Stimulated activated CD4-positive, alpha-beta T cell treated with anti-CD3 and anti-CD28 coated beads, Interleukin-15, amount 100 ng/mL, for 48 hours (primary cell): ENCODE data around the gene HDDC2.
"Not testable (repeated sequence)": the region's sequence is repeated elsewhere in the genome, so short reads cannot be mapped to it uniquely, and the experiment has no call there.

Experiments used
- DNase-seq, 2 donors: peaks; one replicate each; pipeline ENCODE4 v3.0.0-alpha.2; 2020; ENCODE audit warnings: low read depth in 2 of 2

The HDDC2 gene

DNA sequence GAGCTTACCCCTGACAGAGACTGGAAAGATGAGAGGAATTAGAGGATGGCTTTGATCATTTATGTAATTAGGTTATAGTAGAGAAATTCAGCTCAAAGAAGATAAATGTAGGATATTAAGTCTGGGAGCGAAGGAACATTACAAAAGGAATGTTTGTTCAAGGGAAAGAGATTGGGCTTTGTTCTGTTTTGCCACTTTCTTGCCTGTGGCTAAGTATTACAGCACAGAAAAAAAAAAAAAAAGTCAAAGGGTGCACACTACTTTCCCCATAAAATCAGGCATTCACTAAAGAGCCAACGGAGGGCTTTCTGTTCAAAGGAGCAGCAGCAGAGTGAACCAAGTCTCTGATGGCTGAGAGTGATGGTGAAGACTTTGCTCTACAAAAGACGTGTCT lies 5.0 kb upstream of the HDDC2 start:
- DNase-seq, result no peak

DNA sequence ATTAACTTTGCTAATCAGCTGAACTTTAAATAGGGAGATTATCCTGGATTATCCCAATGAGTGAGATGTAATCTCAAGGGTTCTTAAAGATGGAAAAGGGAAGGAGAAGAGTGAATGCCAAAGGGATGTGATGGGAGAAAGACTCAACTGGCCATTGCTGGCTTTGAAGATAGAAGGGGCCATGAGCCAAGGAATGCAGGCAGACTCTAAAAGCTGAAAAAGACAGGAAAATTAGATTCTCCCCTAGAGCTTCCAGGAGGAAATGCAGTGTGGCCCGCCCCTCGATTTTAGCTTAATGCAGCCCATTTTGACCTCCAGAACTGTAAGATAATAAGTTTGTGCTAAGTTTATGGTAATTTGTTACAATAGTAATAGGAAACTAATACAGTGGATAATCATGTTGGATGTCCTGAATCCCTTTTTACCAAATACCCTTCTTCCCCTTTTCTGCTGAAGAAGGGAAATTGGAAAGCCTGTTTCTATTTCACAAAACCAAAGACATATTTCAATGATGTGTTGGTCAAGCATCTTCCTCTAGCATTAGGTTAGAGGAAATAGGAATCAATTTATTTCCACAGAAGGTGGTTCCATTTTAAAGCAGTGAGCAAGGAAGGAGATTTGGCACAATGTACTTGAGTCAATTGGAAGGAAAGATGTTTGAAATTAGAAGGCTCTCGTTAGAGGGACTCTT lies 3.3 kb upstream of the HDDC2 start:
- no peak for DNase-seq

DNA sequence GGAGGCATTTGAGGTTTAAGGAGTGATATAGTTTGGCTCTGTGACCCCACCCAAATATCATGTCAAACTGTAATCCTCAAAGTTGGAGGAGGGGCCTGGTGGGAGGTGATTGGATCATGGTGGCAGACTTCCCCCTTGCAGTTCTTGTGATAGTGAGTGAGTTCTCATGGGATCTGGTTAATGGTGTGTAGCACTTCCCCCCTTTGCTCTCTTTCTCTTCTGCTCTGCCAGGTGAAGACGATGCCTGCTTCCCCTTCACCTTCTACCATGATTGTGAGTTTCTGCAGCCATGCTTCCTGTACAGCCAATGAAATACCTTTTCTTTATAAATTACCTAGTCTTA lies 1.7 kb upstream of the HDDC2 start:
- DNase-seq, result no peak

DNA sequence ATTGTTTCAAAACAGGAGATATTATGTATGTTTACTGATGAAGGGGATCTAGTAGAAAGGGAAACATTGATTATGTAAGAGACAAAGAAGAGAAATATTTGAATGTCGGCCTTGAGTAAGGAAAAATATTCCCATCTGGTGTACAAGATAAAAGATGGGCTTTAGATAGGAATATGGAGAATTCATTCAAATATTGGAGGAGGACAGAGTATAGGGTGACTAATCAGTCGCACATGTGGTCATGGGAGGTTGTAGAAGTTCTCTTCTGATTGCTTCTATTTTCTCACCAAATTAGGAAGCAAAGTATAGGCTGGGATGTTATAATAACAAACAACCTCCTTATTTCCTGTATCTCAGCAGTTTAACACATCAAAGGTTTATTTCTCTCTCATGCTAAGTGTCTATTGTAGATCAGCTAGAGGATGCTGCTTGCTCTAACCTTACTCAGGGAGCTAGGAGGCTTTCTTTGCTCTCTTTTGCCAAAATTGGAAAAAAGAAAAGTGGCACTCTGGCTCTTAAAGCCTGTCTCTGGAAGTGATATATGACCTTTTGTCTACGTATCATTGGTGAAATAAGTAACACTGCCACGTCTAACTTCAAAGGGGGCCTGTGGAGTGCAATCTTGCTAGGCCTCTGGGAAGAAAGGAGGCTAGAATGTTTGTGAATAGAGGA lies 1.2 kb upstream of the HDDC2 start:
- no peak for DNase-seq

DNA sequence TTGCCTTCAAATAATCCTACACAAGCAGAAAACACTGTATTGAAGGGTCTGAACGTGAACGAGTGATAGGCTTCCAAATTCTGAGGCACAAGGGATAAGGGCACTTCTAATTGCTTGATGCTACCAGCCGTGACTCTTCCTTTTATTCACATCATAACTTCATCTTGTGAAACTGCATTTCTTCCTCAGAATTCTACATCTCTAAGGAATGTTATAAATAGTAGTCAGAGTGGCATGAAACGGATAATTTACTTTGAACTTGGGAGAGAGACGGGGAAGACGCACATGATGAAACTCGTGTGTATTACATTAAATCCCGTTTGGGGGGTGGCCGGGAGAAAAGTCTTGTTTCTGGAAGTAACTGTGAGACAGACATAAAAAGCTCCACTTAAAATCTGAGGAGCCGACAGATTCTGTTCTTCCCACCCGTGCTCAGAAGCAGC lies 754 bp downstream of the HDDC2 start:
- no peak for DNase-seq

DNA sequence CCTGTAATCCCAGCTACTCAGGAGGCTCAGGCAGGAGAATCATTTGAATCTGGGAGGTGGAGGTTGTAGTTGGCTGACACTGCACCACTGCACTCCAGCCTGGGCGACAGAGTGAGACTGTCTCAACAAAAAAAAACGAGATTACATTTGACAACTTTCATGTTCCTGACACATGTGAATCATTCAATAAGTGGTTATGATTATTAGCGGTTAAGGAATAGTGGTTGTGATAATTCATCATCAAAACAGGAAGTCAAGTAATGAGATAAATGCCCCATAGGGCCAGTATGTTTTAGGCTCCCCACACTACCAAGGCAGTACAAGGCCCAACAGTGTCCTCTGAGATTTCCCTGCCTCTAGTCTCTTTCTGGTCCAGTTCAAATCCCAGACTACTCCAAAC lies 2.5 kb downstream of the HDDC2 start:
- no peak for DNase-seq

DNA sequence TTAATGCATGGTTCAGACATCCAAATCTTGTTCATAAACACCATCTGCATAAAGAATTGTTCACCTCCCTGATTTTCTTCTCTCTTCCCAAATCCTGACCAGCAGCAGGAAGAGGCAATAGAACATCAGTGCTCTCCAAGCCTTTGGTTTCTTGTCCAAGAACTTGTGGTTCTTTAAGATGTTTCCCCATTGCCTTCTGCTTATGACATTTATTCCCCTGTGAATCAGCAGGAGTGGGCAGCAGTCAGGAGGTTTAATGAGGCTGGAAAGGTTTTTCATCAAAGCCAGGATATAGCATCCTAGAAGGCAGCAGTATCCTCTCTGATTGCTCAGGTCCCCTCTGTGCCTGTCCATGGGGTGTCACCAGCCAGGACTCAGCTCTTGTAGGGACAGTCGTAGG lies 5.3 kb downstream of the HDDC2 start:
- no peak for DNase-seq

DNA sequence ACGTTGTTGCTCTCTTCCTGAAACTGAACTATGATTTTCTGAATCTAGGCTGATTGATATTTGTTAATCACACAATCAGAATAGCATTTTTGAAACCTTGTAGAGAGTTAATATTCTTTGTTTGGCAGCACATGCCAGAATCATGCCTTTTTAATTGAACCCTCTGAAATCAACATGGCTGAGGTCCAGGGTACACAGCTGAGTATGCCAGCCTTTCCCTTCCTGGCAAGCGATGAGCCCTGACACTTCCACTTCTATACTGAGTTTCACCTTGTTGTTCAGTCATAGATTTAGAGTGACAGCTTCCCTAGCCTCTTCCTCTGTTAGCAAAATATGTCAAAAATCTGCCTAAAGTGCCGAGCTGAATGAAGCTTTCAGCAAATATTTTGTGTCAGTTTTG lies 6.8 kb downstream of the HDDC2 start:
- no peak for DNase-seq

DNA sequence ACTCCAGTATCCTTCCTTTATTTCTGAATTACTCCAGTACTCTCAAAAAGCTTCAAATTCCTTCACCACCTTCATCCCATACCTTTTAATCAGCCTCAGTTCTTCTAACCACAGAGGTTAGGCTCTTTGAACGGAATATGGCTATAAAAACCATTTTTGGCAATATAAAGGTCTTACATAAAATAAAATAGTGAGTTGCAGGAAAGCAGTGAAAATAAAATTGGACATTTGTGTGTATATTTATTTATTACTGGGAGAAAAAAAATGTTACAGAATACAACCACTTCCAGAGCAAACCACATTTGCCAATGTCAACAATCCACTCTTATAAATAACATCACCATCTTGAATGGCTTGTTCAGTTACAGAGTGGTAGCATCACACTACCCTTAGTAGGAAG lies 7.7 kb downstream of the HDDC2 start:
- no peak for DNase-seq

DNA sequence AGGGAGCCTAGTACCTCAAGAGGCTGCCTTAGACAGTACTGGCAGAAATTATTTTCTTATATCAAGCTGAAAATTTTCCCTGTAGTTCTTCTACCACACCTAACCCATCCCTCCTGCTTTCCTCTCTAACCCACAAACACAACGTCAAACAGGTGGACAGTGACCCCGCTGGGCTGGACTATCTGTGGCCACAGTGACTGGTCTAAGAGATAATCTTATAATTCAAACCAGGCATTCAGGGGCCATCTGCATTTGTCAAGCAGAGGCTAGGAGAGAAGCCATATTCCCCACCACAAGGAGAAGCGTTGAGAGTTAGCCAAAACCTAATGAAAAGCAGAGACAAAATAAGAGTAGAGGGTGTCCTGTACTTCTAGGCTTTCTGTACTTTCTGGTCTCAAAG lies 8.2 kb downstream of the HDDC2 start:
- DNase-seq, result no peak

DNA sequence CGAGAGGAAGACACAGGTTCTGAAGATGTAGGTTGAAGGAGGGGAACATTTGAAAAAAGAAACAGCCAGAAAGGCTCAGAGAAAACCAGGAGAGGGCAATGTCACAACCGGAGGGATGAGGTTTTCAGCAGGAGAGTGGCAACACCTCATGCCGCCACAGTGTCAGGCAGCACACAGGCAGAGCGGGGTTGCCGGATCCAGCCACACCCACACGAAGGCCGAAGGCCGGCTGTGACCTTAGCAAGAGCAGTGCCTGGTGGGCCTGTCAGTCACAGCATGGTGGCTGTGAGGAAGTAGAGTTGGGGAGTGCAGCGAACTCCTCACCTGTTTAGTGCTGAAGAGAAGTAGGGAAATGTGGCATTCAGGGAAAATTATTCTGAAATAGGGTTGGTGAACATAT lies 14.0 kb downstream of the HDDC2 start:
- DNase-seq, result no peak

DNA sequence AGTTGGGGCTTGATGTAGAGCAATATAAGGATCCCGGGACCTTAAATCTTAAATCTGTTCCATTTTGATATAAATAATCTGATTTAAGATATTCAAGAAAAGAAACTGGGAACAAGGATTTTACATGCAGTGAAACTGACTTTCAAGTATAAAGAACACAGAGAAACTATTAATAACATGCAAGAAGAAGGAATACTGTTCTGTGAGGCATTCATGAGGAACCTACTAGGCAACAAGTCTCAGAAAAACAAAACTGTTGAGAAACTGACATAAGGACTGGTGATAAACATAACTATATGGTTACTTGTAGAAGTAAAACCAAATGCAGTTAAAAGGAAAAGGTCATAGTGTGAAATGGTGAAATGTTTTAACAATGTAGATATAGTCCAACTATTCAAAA lies 15.8 kb downstream of the HDDC2 start:
- no peak for DNase-seq

DNA sequence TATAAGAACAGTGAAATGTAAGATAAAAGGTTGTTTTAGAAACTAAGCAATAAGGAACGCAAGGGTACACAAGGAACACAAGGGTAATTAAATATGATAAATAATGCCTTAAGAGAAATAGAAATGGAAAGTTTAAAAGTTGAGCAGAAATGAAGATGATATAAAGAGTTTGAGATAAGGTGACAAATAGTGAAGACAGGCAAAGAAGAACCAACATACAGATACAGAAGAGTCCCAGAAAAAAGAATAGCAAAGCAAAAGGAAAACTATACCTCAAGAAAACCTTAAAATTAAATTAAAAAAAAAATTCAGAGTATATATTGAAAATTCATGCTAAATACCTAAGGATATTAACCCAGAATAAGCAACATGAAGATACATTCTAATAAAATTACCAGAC lies 16.4 kb downstream of the HDDC2 start:
- DNase-seq, result no peak

DNA sequence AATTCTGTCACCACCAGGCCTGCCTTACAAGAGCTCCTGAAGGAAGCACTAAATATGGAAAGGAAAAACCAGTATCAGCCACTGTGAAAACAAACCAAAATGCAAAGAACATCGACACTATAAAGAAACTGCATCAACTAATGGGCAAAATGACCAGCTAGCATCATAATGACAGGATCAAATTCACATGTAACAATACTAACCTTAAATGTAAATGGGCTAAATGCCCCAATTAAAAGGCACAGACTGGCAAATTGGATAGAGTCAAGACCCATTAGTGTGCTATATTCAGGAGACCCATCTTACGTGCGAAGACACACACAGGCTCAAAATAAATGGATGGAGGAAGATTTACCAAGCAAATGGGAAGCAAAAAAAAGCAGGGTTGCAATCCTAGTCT lies 19.3 kb downstream of the HDDC2 start:
- DNase-seq, result not testable (repeated sequence)

DNA sequence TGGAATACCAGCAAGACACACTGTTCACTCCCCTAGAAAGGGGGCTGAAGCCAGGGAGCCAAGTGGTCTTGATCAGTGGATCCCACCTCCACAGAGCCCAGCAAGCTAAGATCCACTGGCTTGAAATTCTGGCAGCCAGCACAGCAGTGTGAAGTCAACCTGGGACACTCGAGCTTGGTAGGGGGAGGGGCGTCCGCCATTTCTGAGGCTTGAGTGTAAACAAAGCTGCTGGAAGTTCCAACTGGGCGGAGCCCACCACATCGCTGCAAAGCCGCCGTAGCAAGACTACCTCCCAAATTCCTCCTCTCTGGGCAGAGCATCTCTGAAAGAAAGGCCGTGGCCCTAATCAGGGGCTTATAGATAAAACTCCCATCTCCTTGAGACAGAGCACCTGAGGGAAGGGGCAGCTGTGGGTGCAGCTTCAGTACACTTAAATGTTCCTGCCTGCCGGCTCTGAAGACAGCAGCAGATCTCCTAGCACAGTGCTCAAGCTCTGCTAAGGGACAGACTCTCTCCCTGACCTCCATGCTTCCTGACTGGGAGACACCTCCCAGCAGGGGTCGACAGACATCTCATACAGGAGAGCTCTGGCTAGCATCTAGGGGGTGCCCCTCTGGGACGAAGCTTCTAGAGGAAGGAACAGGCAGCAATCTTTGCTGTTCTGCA lies 21.3 kb downstream of the HDDC2 start:
- not testable (repeated sequence) for DNase-seq

DNA sequence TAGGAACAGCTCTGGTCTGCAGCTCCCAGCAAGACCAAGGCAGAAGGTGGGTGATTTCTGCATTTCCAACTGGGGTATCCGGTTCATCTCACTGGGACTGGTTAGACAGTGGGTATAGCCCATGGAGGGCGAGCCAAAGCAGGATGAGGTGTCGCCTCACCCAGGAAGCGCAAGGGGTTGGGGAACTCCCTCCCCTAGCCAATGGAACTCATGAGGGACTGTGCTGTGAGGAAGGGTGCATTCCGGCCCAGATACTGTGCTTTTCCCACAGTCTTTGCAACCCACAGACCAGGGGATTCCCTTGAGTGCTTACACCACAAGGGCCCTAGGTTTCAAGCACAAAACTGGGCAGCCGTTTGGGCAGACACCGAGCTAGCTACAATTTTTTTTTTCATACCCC lies 21.8 kb downstream of the HDDC2 start:
- no peak for DNase-seq

DNA sequence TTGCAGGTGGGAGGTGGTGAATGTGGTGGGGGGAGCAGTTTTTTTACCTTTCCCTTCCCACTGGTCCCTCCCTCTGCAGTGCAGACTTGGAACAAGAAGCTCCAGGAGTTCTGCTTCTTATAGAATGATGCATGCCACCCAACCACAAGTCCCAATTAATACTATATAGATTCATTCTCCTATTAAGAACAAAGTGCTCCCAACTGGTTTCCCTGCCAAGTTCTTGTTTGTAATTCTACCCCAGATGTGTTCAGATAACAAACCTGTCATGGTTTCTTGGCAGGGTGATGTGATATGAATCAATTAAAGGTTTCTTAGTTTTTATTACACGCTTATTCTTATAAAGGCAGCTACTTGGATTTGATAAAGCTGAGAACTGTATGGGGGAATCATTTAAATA lies 23.9 kb downstream of the HDDC2 start:
- DNase-seq, result no peak

DNA sequence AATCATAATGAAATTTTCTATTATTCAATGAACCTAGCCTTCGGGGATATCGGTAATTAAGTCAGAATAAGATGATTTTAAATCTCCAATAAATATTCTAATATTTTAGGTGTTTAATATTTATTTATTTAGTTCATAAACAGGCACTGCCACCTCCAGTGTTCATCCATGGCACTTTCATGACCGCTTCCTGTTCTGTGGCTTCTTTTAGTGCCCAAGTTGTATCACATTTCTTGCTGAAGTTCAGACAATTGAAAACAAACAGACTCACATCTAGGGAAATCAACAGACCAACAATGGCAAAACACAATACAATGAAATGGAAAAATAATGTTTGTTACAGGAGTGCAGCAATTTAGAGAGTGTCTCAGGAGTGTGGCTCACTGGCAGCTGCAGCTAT lies 26.0 kb downstream of the HDDC2 start:
- no peak for DNase-seq

DNA sequence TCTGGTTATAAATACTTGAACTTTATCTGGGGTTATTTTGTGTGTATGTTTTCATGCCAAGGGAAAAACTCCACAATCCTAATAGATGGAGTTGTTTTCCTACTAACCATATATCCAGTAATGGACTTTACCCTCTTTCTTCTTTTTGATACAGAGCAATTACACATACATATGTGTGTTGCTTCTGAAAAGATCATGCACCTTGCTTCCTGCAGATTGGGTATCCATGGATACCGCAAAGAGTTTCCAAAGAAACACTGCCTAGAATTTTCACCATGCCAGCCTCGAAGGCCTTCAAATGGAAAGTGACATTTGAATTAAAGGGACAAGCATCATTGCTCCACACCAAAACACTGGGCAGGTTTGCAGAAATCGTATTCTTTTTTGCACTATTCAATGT lies 26.8 kb downstream of the HDDC2 start:
- no peak for DNase-seq

DNA sequence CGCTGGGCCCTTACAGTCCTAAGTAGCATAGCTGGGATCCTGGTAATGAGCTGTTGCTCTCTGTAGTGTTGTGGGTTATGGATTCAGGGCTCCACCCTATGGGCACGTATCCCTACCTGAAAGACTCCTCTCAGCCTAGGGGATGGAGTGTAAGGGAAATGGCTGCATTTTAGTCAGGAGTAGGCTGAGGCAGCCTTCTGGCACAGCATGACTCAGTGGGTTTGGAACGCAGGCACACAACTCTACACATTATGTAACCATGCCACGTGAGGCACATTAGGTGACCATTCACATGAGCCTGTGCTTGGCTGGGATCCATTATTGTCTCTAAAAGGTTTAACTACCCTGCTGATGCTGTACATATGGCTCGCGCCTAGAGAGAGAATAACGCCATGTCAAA lies 27.8 kb downstream of the HDDC2 start:
- DNase-seq, result no peak

DNA sequence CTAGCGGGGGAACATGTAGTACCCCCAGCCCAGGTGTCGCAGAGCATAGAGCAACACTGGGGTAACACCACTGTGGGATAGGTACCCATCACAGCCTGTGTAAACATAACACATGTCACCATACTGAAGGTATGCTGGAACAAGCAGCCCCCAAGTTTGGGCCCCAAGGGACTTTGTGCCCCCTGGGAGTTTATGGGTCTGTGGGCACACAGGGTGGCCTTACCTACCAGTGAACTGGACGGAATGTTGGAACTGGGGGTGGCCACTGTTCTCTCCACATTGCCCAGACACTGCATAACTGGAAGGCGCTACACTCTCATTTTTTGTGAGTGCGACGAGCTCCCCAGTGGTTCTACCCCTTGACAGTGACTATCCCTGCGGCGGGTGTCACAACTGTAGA lies 28.5 kb downstream of the HDDC2 start:
- DNase-seq, result no peak

DNA sequence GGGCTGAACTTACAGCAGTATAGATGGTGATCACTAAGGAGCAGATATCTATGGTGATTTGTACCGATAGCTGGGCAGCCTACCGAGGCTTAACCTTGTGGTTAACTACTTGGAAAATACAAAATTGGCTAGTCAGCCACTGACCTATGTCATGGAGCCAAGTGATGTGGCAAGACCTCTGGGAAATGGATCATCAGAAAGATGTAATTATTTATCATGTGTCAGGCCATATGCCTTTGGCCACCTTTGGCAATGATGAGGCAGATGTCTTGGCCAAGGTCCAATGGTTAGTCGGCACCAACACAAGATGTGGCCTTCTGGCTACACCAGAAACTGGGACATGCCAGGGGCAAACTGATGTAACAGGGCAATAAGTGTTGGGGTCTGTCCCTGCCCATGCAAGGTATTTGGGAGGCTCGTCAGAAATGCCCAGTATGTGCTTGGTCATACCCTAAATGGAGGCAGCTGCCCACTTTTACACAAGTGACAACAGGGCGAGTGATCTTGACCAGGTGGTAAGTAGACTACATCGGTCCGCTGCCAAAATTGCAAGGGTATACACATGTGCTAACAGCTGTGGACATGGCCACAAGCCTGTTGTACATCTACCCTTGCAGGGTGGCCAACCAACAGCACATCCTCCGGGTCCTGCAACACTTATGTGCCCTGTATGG lies 30.1 kb downstream of the HDDC2 start:
- no peak for DNase-seq

DNA sequence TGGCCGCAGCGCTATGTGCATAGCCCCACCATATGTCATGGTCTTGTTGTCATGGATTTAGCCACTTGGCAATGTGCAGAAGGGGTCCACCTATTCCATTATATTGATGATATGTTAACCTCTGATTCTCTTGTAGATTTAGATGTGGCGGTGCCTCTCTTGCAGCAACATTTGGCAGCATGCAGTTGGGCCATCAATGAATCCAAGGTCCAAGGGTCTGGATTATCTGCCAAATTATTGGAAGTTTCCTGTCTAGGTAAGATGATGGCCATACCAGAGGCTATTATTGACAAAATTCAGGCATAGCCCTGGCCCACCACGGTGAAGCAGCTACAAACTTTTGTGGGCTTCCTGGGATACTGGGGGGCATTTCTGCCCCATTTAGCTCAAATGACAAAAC lies 31.4 kb downstream of the HDDC2 start:
- no peak for DNase-seq
